Smooth muscle cell (in vitro differentiated cells): ENCODE results near the gene PRPSAP1. TPM values are rescaled to one million over a fixed set of nuclear protein-coding genes. Genes with fewer than 3 reads are reported as not detected.
"Not testable (repeated sequence)": the region's sequence is repeated elsewhere in the genome, so short reads cannot be mapped to it uniquely, and the experiment has no call there.

Experiments used
- DNase-seq: peaks from one replicate; lab custom pipeline; 2025; ENCODE audit not compliant: unreplicated experiment; lab: John Stamatoyannopoulos, UW
- H2AFZ ChIP-seq: fragments of 200-600 bp; sonication (generic); 2 replicates; pipeline ENCODE4 v1.6.0; 2016; ENCODE audit warnings: antibody characterized with exemption, low read depth, mild to moderate bottlenecking
- H3F3A ChIP-seq: fragments of 200-600 bp; sonication (generic); 2 replicates; pipeline ENCODE4 v1.6.0; 2017; ENCODE audit warnings: antibody characterized with exemption, low read depth
- H3K27ac ChIP-seq: fragments of 200-600 bp; sonication (generic); 2 replicates; pipeline ENCODE4 v1.5.1; 2016; ENCODE audit warnings: low read depth, mild to moderate bottlenecking
- H3K27me3 ChIP-seq: fragments of 200-600 bp; sonication (generic); 2 replicates; pipeline ENCODE4 v1.6.1; 2016; ENCODE audit warnings: low read depth, mild to moderate bottlenecking
- H3K36me3 ChIP-seq: fragments of 200-600 bp; sonication (generic); 2 replicates; pipeline ENCODE4 v1.5.1; 2016; ENCODE audit warnings: low read depth
- H3K4me1 ChIP-seq: fragments of 200-600 bp; sonication (generic); 2 replicates; pipeline ENCODE4 v1.5.1; 2016; ENCODE audit warnings: low read depth
- H3K4me2 ChIP-seq: fragments of 200-600 bp; sonication (generic); 2 replicates; pipeline ENCODE4 v1.6.0; 2016; ENCODE audit warnings: mild to moderate bottlenecking
- H3K4me3 ChIP-seq: fragments of 200-600 bp; sonication (generic); 2 replicates; pipeline ENCODE4 v1.5.1; 2016; ENCODE audit warnings: mild to moderate bottlenecking
- H3K79me2 ChIP-seq: fragments of 200-600 bp; sonication (generic); 2 replicates; pipeline ENCODE4 v1.6.0; 2016; ENCODE audit warnings: low read depth, mild to moderate bottlenecking
- H3K9ac ChIP-seq: fragments of 200-600 bp; sonication (generic); 2 replicates; pipeline ENCODE4 v1.6.0; 2016; ENCODE audit warnings: low read depth
- H3K9me3 ChIP-seq: fragments of 200-600 bp; sonication (generic); replicated peaks from 2 replicates; pipeline ENCODE4 v1.5.1; 2016; ENCODE audit warnings: low read depth
- H4K20me1 ChIP-seq: fragments of 200-600 bp; sonication (generic); 2 replicates; pipeline ENCODE4 v1.6.0; 2016; ENCODE audit warnings: low read depth
- WGBS: methylation state at CpG from one replicate; pipeline ENCODE4 v1.1.7; 2016; ENCODE audit warnings: low lambda C conversion rate; 5-methylcytosine and 5-hydroxymethylcytosine counted together
- polyA plus RNA-seq: library from polyadenylated mRNA; unstranded; fragments of >200 nt; fragmentation: Nextera tagmentation; extraction: Ambion mirVana; gene quantifications from 2 replicates; pipeline ENCODE4 v1.2.1, GENCODE V29; 2016
- total RNA-seq: library from RNA; depleted of rRNA; stranded (reverse); fragments of >200 nt; gene quantifications from 2 replicates; pipeline ENCODE4 v1.2.3, GENCODE V29; 2014
- TF ChIP-seq, protein P1 (sequence below): fragments of 200-600 bp; sonication (generic); IDR thresholded peaks from 2 replicates; pipeline ENCODE4 v1.5.1; 2017; ENCODE audit warnings: borderline replicate concordance, mild to moderate bottlenecking, antibody characterized with exemption; ENCODE audit not compliant: insufficient read depth, poor library complexity, severe bottlenecking

Gene PRPSAP1
- total and polyA plus RNA-seq, 2 experiments from 2014 or later, result 27.1 to 35.7 TPM

DNA sequence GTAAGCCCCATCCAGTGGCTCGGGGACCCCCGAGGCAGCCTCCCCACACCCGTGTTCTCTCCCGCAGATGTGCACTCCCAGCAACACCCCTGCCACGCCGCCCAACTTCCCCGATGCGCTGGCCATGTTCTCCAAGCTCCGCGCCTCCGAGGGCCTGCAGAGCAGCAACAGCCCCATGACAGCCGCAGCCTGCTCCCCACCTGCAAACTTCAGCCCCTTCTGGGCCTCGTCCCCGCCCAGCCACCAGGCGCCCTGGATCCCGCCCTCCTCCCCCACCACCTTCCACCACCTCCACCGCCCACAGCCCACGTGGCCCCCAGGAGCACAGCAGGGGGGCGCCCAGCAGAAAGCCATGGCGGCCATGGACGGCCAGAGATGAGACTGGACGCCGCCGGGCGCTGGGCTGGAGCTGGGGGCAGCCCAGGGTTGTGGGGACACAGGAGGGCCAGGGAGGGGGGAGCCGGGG lies 83.6 kb downstream of the PRPSAP1 start:
- Histone ChIP-seq H3K27me3 (no peaks in the 10 kb centered on the region), H3K4me2 (no peak overlapping the region), H3K36me3 (no peaks in the 10 kb centered on the region), H3K9me3 (no peaks in the 10 kb centered on the region), H3K9ac (no peak overlapping the region), H3K79me2 (peaks cover 21% of the 10 kb centered on the region), H3K4me1 (peaks cover 13% of the 10 kb centered on the region), H3K4me3 (no peak overlapping the region), H3K27ac (no peak overlapping the region), H3F3A (peaks cover 4% of the 10 kb centered on the region), H4K20me1 (peaks cover 12% of the 10 kb centered on the region), H2AFZ (no peak overlapping the region)
- no peak for DNase-seq
- WGBS, result 85% methylated on average over 3 of the region's 26 CpGs
- TF ChIP-seq, protein P1, sequence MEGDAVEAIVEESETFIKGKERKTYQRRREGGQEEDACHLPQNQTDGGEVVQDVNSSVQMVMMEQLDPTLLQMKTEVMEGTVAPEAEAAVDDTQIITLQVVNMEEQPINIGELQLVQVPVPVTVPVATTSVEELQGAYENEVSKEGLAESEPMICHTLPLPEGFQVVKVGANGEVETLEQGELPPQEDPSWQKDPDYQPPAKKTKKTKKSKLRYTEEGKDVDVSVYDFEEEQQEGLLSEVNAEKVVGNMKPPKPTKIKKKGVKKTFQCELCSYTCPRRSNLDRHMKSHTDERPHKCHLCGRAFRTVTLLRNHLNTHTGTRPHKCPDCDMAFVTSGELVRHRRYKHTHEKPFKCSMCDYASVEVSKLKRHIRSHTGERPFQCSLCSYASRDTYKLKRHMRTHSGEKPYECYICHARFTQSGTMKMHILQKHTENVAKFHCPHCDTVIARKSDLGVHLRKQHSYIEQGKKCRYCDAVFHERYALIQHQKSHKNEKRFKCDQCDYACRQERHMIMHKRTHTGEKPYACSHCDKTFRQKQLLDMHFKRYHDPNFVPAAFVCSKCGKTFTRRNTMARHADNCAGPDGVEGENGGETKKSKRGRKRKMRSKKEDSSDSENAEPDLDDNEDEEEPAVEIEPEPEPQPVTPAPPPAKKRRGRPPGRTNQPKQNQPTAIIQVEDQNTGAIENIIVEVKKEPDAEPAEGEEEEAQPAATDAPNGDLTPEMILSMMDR, result no peak

DNA sequence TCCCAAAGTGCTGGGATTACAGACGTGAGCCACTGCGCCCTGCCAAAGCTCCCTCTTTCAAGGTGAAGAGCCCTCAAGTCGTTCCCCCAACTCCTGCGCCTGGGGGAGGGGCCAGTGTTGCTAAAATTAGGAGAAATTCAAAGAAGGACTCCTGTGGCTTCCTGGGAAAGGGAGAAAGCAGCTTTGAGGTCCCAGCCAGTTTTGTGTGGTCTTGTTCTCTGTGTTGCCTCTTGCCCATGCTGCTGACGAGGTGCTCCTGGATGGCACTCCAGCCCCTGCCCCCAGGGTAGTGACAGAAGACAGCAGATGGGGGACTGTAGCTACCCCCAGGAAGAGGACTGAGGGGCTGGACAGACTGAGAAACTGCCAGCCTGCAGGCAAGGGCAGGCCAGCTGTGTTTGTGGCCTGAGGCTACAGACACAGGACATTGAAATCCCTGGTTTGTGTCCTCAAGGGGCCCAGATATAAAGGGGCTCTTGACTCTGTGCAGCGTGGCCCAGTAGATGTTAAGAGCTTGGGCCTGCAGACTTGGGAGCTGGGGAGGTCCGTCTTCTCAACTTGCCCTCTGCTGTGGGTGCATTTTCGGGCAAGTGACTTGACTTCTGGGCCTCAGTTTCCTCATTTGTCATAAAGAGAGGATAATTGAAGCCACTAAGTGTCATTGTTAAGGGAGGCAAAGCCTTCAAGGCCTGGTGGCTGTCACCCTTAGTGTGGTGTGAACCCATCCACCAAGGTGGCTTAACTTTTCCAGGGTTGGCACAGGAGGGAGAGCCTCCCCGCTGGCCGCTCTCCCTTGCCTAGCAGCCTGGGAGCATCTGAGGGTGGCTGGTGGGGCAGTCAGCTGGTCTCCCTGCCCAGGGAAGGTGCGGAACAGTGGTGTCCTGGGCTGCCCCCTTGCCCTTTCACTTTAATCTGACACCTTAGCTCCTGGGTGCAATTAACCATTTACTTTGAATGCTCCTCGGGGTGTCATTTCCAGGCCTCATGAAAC lies 84.4 kb downstream of the PRPSAP1 start:
- 89% methylated on average over 12 of the region's 12 CpGs for WGBS
- TF ChIP-seq, protein P1, result no peak
- no peak overlapping the region for H2AFZ ChIP-seq
- H3K4me1 ChIP-seq, result peaks cover 13% of the 10 kb centered on the region
- H3K9ac ChIP-seq, result no peak overlapping the region
- peaks cover 7% of the 10 kb centered on the region for H3F3A ChIP-seq
- H3K4me3 ChIP-seq, result no peak overlapping the region
- H3K36me3 ChIP-seq, result no peaks in the 10 kb centered on the region
- peaks cover 12% of the 10 kb centered on the region for H4K20me1 ChIP-seq
- H3K27me3 ChIP-seq, result no peaks in the 10 kb centered on the region
- H3K27ac ChIP-seq, result peak overlapping the region; percentile 89
- H3K4me2 ChIP-seq, result no peak overlapping the region
- no peak for DNase-seq
- peaks cover 21% of the 10 kb centered on the region for H3K79me2 ChIP-seq
- H3K9me3 ChIP-seq, result no peaks in the 10 kb centered on the region

DNA sequence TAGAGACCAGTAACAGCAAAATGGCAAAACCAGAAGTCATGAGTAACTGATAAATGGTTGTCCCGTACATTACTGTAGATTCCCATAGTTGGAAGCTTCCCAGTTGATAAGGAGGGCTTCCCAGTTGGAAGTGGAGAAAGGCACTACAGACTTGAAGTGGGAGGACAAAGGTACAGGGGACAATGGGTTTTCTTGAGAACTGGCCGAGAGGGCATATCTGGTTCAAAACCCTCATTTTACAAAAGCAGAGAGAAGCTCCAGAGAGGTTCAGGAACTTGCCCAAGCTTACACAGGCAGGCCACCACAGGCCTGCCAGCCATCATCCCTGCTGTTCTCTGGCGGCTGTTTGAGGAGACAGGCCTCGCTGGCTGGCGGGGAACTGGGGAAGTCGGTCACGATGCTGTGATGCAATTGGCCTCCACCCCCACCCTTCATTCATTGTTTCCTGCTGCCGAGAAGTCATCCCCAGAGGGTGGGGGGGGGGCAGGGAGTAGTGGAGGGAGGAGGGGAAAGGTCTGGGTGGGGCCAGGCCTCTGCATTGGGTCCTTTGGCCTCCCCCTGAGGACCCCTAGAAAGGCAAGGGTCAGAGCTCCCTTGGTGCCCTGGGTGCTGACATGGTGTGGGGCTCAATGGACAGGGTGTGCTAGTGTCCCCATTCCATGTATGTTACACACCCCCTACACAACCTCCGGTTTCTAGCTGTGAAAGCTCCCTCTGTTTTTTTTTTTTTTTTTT lies 85.5 kb downstream of the PRPSAP1 start:
- H3K4me3 ChIP-seq, result no peak overlapping the region
- no peaks in the 10 kb centered on the region for H3K27me3 ChIP-seq
- H4K20me1 ChIP-seq, result peaks cover 12% of the 10 kb centered on the region
- TF ChIP-seq, protein P1, result no peak
- peak overlapping the region; percentile 89 for H3K27ac ChIP-seq
- H2AFZ ChIP-seq, result no peak overlapping the region
- H3K4me1 ChIP-seq, result peaks cover 13% of the 10 kb centered on the region
- DNase-seq, result no peak
- H3K9ac ChIP-seq, result no peak overlapping the region
- H3K4me2 ChIP-seq, result peak overlapping the region; percentile 28
- peaks cover 21% of the 10 kb centered on the region for H3K79me2 ChIP-seq
- no peaks in the 10 kb centered on the region for H3K36me3 ChIP-seq
- 24% methylated on average over 9 of the region's 9 CpGs for WGBS
- no peaks in the 10 kb centered on the region for H3K9me3 ChIP-seq
- peaks cover 13% of the 10 kb centered on the region for H3F3A ChIP-seq

GRCh38 chr17:76267581-76268001 lies 86.1 kb downstream of the PRPSAP1 start:
- H3K27ac ChIP-seq, result peak overlapping the region; percentile 89
- not testable (repeated sequence) for H3K36me3 ChIP-seq, H3K9ac ChIP-seq, H3K9me3 ChIP-seq, H3K4me3 ChIP-seq, H3K27me3 ChIP-seq, H2AFZ ChIP-seq, DNase-seq
- H3K4me1 ChIP-seq, result peaks cover 13% of the 10 kb centered on the region
- peaks cover 13% of the 10 kb centered on the region for H3F3A ChIP-seq
- peaks cover 21% of the 10 kb centered on the region for H3K79me2 ChIP-seq
- peak overlapping the region; percentile 28 for H3K4me2 ChIP-seq
- 95% methylated on average over 13 of the region's 13 CpGs for WGBS
- H4K20me1 ChIP-seq, result peaks cover 12% of the 10 kb centered on the region
